Measurements from ENCODE around the gene SPATA20. TPM values are rescaled to one million over a fixed set of nuclear protein-coding genes. Genes with fewer than 3 reads are reported as not detected.
A peak's percentile ranks its signal among the peaks of the same experiment; 100 is the strongest.

Gene SPATA20
- total and polyA plus RNA-seq, 8 donors, result 26.9 to 80.8 (median 39.0) TPM

GRCh38 chr17:50514388-50514787, 32.6 kb upstream of the SPATA20 start:
- no peaks in the 10 kb centered on the region for H3K9me3 ChIP-seq
- ATAC-seq (no peak), DNase-seq (peak in 1 of 6 donors; percentile 2), FAIRE-seq (no peak)
- no peak for TF ChIP-seq CTCF (IDR thresholded peaks at IDR 0.05)
- WGBS, 2 donors, result 63 to 64% methylated on average over 3 of the region's 3 CpGs
- no peak overlapping the region for H3K27ac ChIP-seq
- no peaks in the 10 kb centered on the region for H3K27me3 ChIP-seq
- H3K36me3 ChIP-seq, result no peaks in the 10 kb centered on the region
- H3K4me1 ChIP-seq, result peaks cover 0 to 20% (median 0%) of the 10 kb centered on the region in 3 donors
- no peak overlapping the region for H3K4me3 ChIP-seq
- intact Hi-C loops (cut with DNase I), result no loop called here

- Histone ChIP-seq H3K9me3 (no peaks in the 10 kb centered on the region), H3K4me1 (peaks cover 0 to 20% (median 0%) of the 10 kb centered on the region in 3 donors), H3K36me3 (no peaks in the 10 kb centered on the region), H3K27ac (no peak overlapping the region), H3K27me3 (no peaks in the 10 kb centered on the region), H3K4me3 (no peak overlapping the region)
- 84 to 92% methylated on average over 6 of the region's 6 CpGs for WGBS, 2 donors
- intact Hi-C loops (cut with DNase I), result no loop called here
- DNase-seq (peak in 2 of 6 donors; percentile 33 to 39), ATAC-seq (no peak), FAIRE-seq (no peak)
- TF ChIP-seq CTCF (IDR thresholded peaks at IDR 0.05), result no peak
These were observed 31.9 kb upstream of the SPATA20 start for GRCh38 chr17:50514936-50515702.

- no peak overlapping the region for H3K4me3 ChIP-seq
- H3K4me1 ChIP-seq, result peaks cover 0 to 20% (median 0%) of the 10 kb centered on the region in 3 donors
- FAIRE-seq (no peak), DNase-seq (no peak), ATAC-seq (no peak)
- WGBS, 2 donors, result 95 to 96% methylated on average over 4 of the region's 4 CpGs
- intact Hi-C loops (cut with DNase I), result no loop called here
- TF ChIP-seq CTCF (IDR thresholded peaks at IDR 0.05), result no peak
- no peak overlapping the region for H3K27ac ChIP-seq
- no peaks in the 10 kb centered on the region for H3K36me3 ChIP-seq
- no peaks in the 10 kb centered on the region for H3K9me3 ChIP-seq
- no peaks in the 10 kb centered on the region for H3K27me3 ChIP-seq
These were observed 30.0 kb upstream of the SPATA20 start for GRCh38 chr17:50517011-50517410.

- 82 to 83% methylated on average over 8 of the region's 8 CpGs for WGBS, 2 donors
- ATAC-seq, result no peak
- intact Hi-C loops (cut with DNase I), result no loop called here
- Histone ChIP-seq H3K4me3 (no peak overlapping the region), H3K36me3 (no peaks in the 10 kb centered on the region), H3K4me1 (peaks cover 0 to 20% (median 0%) of the 10 kb centered on the region in 3 donors), H3K9me3 (no peaks in the 10 kb centered on the region), H3K27ac (peak overlapping the region in 3 of 4 donors; percentile 2 to 48 (median 14)), H3K27me3 (no peaks in the 10 kb centered on the region)
- FAIRE-seq, result no peak
- no peak for TF ChIP-seq CTCF (IDR thresholded peaks at IDR 0.05)
- DNase-seq, result peak in 2 of 6 donors; percentile 5 to 12
These were observed 29.2 kb upstream of the SPATA20 start for GRCh38 chr17:50517504-50518383.

Measured in pancreas (tissue), 10 donors.